Measurements from ENCODE around the gene THADA. TPM values are rescaled to one million over a fixed set of nuclear protein-coding genes. Genes with fewer than 3 reads are reported as not detected.
A peak's percentile ranks its signal among the peaks of the same experiment; 100 is the strongest.

THADA gene
- total and polyA plus RNA-seq, 12 donors = 7.5 to 18.0 (median 15.2) TPM

DNA sequence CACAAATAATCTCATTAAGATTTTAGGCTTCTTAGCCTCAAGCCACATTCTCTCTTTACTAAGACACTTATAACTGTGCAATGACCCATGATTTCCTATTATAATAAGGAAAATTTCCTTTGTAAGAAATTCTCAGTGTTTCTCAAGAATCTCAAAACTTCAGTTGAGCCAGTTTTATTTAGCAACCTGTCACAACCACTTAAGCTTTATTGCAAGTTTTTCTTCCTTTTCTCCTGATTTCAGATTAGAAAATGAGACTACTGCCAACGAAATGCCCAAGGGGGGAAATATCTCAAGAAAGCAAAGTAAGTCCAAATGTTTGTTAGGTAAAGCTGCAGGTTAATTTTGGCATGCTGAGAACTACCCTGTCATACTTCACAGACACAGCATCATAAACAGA, 178.5 kb downstream of the THADA start:
- TF ChIP-seq, protein P1, sequence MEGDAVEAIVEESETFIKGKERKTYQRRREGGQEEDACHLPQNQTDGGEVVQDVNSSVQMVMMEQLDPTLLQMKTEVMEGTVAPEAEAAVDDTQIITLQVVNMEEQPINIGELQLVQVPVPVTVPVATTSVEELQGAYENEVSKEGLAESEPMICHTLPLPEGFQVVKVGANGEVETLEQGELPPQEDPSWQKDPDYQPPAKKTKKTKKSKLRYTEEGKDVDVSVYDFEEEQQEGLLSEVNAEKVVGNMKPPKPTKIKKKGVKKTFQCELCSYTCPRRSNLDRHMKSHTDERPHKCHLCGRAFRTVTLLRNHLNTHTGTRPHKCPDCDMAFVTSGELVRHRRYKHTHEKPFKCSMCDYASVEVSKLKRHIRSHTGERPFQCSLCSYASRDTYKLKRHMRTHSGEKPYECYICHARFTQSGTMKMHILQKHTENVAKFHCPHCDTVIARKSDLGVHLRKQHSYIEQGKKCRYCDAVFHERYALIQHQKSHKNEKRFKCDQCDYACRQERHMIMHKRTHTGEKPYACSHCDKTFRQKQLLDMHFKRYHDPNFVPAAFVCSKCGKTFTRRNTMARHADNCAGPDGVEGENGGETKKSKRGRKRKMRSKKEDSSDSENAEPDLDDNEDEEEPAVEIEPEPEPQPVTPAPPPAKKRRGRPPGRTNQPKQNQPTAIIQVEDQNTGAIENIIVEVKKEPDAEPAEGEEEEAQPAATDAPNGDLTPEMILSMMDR (IDR thresholded peaks at IDR 0.05) = no peak
- Histone ChIP-seq H3K9me3 (no peaks in the 10 kb centered on the region), H3K27ac (peak overlapping the region in 3 of 10 donors; percentile 13 to 53 (median 16)), H3K27me3 (no peaks in the 10 kb centered on the region), H3K4me1 (peaks cover 0 to 74% (median 47%) of the 10 kb centered on the region in 9 donors), H3K4me3 (no peak overlapping the region), H3K36me3 (no peaks in the 10 kb centered on the region)
- DNase-seq = no peak
- intact Hi-C loops (cut with DNase I) = no loop called here
- 67 to 86% methylated on average over 1 of the region's 1 CpG for WGBS, 2 donors
- no peak for ATAC-seq

DNA sequence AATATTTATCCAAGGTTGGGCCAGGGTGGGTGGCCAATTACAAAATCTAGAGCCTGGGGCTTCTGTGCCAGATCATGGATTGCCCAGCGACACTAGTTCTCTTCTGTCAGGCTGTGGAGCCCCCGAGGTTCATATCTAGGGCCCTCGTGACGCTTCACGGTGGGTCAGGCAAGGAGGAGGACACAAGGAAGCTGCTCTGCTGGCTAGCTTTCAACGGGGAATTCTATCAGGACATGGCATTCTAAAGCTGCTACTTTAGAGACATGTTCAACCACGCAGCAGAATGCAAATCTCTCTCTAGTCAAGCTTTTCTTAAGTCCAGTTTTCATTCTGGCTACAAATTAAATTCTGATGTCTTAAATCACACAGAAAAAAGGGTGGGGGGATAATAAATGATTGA, 180.2 kb downstream of the THADA start:
- TF ChIP-seq, protein P1 (IDR thresholded peaks at IDR 0.05) = no peak
- intact Hi-C loops (cut with DNase I) = no loop called here
- 32 to 35% methylated on average over 7 of the region's 7 CpGs for WGBS, 2 donors
- DNase-seq (no peak), ATAC-seq (peak in 5 of 8 donors; percentile 25 to 52 (median 32))
- Histone ChIP-seq H3K27ac (peak overlapping the region in 7 of 10 donors; percentile 4 to 77 (median 53)), H3K27me3 (no peaks in the 10 kb centered on the region), H3K4me1 (peaks cover 0 to 82% (median 56%) of the 10 kb centered on the region in 9 donors), H3K36me3 (no peaks in the 10 kb centered on the region), H3K9me3 (no peaks in the 10 kb centered on the region), H3K4me3 (no peak overlapping the region)

DNA sequence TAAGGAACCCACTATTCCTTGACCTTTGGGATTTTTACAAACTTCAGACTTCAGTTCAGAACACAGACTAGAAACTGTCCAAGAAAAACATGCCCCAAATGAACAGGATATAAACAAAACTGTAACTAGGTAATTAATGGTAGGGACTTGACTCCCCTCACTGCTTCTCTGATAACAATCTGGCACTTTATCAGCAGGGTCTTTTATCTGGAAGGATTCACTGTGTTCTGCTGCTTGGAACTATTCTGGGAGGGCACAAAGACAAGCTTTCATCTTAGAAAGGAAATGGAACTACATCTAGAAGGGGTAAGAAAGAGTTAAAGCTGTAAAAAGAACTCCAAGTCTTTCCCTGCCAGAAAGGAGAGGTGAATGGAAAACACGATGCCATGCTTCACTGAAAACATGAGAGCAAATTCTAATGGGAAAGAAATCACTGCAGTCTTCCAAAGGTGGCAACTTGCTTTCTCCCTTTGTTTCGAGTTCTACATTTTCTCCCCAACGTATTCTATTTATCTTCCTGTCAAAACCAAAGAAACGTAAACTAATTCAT, 181.2 kb downstream of the THADA start:
- TF ChIP-seq, protein P1 (IDR thresholded peaks at IDR 0.05) = no peak
- Histone ChIP-seq H3K4me3 (no peak overlapping the region), H3K36me3 (no peaks in the 10 kb centered on the region), H3K9me3 (no peaks in the 10 kb centered on the region), H3K27me3 (no peaks in the 10 kb centered on the region), H3K4me1 (peaks cover 0 to 73% (median 51%) of the 10 kb centered on the region in 9 donors), H3K27ac (peak overlapping the region in 8 of 10 donors; percentile 4 to 77 (median 54))
- DNase-seq (no peak), ATAC-seq (peak in 3 of 8 donors; percentile 14 to 34 (median 26))
- intact Hi-C loops (cut with DNase I) = loop anchor here in 2 of 10 donors (5.0 kb wide), 2 partner anchors 48 to 82 kb away; no protein-coding TSS in a partner anchor
- whole genome bisulfite sequencing, 2 donors = 57 to 68% methylated on average over 4 of the region's 4 CpGs

DNA sequence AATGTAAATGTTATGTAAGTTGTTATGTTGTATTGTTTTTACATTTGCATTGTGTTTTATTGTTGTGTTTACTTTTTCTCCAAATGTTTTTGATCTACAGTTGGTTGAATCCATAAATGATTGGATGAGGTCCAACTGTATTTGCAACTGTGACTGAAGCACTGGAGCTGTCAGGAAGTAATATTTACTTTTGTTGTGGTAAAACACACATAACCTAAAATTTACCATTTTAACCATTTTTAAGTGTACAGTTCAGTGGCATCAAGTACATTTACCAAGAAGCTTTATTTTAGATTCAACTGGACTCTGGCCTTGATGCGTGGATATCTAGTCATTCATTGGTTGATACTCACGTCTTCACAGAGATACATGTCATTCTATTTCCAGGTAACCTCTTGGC, 181.8 kb downstream of the THADA start:
- H3K4me1 ChIP-seq = peaks cover 0 to 70% (median 51%) of the 10 kb centered on the region in 9 donors
- H3K9me3 ChIP-seq = no peaks in the 10 kb centered on the region
- TF ChIP-seq, protein P1 (IDR thresholded peaks at IDR 0.05) = no peak
- DNase-seq (no peak), ATAC-seq (no peak)
- intact Hi-C loops (cut with DNase I) = loop anchor here in 2 of 10 donors (5.0 kb wide), 2 partner anchors 48 to 82 kb away; no protein-coding TSS in a partner anchor
- H3K27ac ChIP-seq = peak overlapping the region in 4 of 10 donors; percentile 47 to 77 (median 56)
- WGBS, 2 donors = 85 to 87% methylated on average over 2 of the region's 2 CpGs
- no peaks in the 10 kb centered on the region for H3K27me3 ChIP-seq
- H3K36me3 ChIP-seq = no peaks in the 10 kb centered on the region
- no peak overlapping the region for H3K4me3 ChIP-seq

Data from heart right ventricle (tissue), 16 donors.